Measurements from ENCODE around the gene DOK6.

Gene DOK6

GRCh38 chr18:69866212-69866611 is 465.5 kb downstream of the DOK6 start:
- Mint-ChIP-seq H3K4me3 (no peak overlapping the region), H3K4me1 (peaks cover 13% of the 10 kb centered on the region), H3K27me3 (ENCODE audit: low read depth) (no peaks in the 10 kb centered on the region), H3K27ac (no peak overlapping the region), H3K36me3 (ENCODE audit: low read depth) (no peaks in the 10 kb centered on the region), H3K9me3 (peaks cover 2% of the 10 kb centered on the region)
- TF ChIP-seq, protein P1, sequence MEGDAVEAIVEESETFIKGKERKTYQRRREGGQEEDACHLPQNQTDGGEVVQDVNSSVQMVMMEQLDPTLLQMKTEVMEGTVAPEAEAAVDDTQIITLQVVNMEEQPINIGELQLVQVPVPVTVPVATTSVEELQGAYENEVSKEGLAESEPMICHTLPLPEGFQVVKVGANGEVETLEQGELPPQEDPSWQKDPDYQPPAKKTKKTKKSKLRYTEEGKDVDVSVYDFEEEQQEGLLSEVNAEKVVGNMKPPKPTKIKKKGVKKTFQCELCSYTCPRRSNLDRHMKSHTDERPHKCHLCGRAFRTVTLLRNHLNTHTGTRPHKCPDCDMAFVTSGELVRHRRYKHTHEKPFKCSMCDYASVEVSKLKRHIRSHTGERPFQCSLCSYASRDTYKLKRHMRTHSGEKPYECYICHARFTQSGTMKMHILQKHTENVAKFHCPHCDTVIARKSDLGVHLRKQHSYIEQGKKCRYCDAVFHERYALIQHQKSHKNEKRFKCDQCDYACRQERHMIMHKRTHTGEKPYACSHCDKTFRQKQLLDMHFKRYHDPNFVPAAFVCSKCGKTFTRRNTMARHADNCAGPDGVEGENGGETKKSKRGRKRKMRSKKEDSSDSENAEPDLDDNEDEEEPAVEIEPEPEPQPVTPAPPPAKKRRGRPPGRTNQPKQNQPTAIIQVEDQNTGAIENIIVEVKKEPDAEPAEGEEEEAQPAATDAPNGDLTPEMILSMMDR (IDR thresholded peaks at IDR 0.05; ENCODE audit: unreplicated experiment in 3 of 3): no peak

GRCh38 chr18:69870736-69871135 is 470.0 kb downstream of the DOK6 start:
- Mint-ChIP-seq H3K36me3 (ENCODE audit: low read depth) (no peaks in the 10 kb centered on the region), H3K4me1 (peaks cover 13% of the 10 kb centered on the region), H3K9me3 (peaks cover 2% of the 10 kb centered on the region), H3K27me3 (ENCODE audit: low read depth) (no peaks in the 10 kb centered on the region), H3K4me3 (no peak overlapping the region), H3K27ac (no peak overlapping the region)
- TF ChIP-seq, protein P1 (IDR thresholded peaks at IDR 0.05; ENCODE audit: unreplicated experiment in 3 of 3): no peak

GRCh38 chr18:69871363-69871762 is 470.7 kb downstream of the DOK6 start:
- Mint-ChIP-seq H3K4me1 (peaks cover 13% of the 10 kb centered on the region), H3K27me3 (ENCODE audit: low read depth) (no peaks in the 10 kb centered on the region), H3K36me3 (ENCODE audit: low read depth) (no peaks in the 10 kb centered on the region), H3K9me3 (peaks cover 2% of the 10 kb centered on the region), H3K4me3 (no peak overlapping the region), H3K27ac (no peak overlapping the region)
- TF ChIP-seq, protein P1 (IDR thresholded peaks at IDR 0.05; ENCODE audit: unreplicated experiment in 3 of 3): no peak

- Mint-ChIP-seq H3K4me3 (no peak overlapping the region), H3K9me3 (peaks cover 2% of the 10 kb centered on the region), H3K4me1 (peaks cover 13% of the 10 kb centered on the region), H3K36me3 (ENCODE audit: low read depth) (no peaks in the 10 kb centered on the region), H3K27me3 (ENCODE audit: low read depth) (no peaks in the 10 kb centered on the region), H3K27ac (no peak overlapping the region)
- TF ChIP-seq, protein P1 (IDR thresholded peaks at IDR 0.05; ENCODE audit: unreplicated experiment in 3 of 3): no peak
These were observed 472.0 kb downstream of the DOK6 start for GRCh38 chr18:69872661-69873060.

DNA sequence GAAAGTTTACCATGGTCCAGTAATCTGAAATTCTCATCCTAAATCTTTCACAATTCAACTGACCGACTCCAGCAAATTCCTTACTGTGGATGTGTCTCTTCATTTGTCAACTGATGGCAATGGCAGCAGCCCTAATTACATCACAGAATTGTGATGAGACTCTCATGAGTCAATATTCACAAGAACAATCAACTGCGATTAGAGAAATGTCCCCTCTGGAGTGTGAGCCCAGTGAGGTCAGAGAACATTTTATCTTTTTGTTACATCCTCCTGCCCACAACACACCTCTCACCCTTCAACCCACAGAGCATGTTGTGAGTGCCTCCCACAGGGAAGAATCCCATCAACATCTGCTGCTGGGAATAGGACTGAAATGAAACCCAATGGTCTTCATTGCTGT is 473.4 kb downstream of the DOK6 start:
- Mint-ChIP-seq H3K27me3 (ENCODE audit: low read depth) (no peaks in the 10 kb centered on the region), H3K27ac (no peak overlapping the region), H3K36me3 (ENCODE audit: low read depth) (no peaks in the 10 kb centered on the region), H3K4me1 (peaks cover 14% of the 10 kb centered on the region), H3K9me3 (peaks cover 2% of the 10 kb centered on the region), H3K4me3 (no peak overlapping the region)
- TF ChIP-seq, protein P1 (IDR thresholded peaks at IDR 0.05; ENCODE audit: unreplicated experiment in 3 of 3): no peak

DNA sequence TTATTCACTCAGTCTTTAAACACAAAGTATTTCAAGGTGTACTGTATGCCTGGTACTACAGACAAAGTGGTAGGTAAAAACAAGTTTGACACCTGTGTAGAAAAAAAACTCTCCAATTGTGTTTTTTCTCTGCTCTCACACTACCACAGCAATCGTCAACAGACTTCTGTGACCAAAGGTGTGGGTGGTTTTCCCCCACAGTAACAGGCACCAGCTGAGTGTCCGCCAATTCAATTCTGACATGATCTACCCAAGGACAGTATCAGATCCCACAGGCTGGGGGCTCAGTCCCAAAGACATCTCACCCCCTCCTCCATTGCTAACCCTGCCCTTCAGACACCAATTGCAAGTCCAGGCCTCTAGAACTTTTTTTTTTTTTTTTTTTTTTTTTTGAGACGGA is 475.8 kb downstream of the DOK6 start:
- Mint-ChIP-seq H3K4me3 (no peak overlapping the region), H3K36me3 (ENCODE audit: low read depth) (no peaks in the 10 kb centered on the region), H3K9me3 (no peaks in the 10 kb centered on the region), H3K27ac (no peak overlapping the region), H3K4me1 (peaks cover 28% of the 10 kb centered on the region), H3K27me3 (ENCODE audit: low read depth) (no peaks in the 10 kb centered on the region)
- TF ChIP-seq, protein P1 (IDR thresholded peaks at IDR 0.05; ENCODE audit: unreplicated experiment in 3 of 3): no peak
